ENCODE measurements around the gene PEX13. TPM values are rescaled to one million over a fixed set of nuclear protein-coding genes. Genes with fewer than 3 reads are reported as not detected.

The PEX13 gene, protein sequence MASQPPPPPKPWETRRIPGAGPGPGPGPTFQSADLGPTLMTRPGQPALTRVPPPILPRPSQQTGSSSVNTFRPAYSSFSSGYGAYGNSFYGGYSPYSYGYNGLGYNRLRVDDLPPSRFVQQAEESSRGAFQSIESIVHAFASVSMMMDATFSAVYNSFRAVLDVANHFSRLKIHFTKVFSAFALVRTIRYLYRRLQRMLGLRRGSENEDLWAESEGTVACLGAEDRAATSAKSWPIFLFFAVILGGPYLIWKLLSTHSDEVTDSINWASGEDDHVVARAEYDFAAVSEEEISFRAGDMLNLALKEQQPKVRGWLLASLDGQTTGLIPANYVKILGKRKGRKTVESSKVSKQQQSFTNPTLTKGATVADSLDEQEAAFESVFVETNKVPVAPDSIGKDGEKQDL
- total RNA-seq: 41.9 and 47.3 TPM in 2 replicates

DNA sequence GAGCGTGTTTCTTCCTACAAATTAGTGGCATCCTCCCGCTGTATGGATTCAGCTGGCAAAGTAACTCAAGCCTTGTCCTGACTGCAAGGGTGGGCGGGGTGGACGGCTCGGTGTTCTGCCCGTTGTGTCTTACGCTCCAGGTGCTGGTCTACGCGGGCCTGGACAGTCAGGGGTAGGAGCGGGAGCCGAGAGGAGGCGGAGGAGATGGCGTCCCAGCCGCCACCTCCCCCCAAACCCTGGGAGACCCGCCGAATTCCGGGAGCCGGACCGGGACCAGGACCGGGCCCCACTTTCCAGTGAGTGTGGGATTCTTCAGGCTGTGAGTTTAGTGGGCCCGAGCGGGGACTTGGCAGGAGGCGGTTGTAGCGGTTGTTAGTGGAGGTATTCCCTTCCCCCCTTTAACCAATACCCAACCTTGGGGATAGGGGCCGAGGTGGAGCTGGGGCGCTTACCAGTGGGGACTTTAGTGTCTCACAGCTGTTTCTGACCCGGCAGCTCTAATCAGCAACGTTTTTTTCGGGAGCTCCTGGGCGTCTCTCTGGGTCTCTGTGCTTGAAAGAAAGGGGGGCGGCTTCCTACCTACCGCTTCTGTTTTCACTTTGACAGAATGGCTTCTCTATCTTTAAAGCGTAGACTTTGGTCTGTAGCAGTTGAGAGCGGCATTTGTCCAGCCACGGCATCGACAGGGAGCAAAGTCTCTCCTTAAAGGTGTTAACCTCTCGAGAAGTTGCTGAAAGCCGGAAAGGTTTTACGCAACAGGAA lies at the start of gene PEX13, which contains the start of gene PUS10:
PEX13 (plus strand) TSS at position 165 of the 762 bp plus-strand sequence; CDS start at position 205, 40 bp downstream.
PUS10 (minus strand) TSS at position 700 of the 762 bp plus-strand sequence. CDS start 6,365 bp downstream, outside the sequence.

DNA sequence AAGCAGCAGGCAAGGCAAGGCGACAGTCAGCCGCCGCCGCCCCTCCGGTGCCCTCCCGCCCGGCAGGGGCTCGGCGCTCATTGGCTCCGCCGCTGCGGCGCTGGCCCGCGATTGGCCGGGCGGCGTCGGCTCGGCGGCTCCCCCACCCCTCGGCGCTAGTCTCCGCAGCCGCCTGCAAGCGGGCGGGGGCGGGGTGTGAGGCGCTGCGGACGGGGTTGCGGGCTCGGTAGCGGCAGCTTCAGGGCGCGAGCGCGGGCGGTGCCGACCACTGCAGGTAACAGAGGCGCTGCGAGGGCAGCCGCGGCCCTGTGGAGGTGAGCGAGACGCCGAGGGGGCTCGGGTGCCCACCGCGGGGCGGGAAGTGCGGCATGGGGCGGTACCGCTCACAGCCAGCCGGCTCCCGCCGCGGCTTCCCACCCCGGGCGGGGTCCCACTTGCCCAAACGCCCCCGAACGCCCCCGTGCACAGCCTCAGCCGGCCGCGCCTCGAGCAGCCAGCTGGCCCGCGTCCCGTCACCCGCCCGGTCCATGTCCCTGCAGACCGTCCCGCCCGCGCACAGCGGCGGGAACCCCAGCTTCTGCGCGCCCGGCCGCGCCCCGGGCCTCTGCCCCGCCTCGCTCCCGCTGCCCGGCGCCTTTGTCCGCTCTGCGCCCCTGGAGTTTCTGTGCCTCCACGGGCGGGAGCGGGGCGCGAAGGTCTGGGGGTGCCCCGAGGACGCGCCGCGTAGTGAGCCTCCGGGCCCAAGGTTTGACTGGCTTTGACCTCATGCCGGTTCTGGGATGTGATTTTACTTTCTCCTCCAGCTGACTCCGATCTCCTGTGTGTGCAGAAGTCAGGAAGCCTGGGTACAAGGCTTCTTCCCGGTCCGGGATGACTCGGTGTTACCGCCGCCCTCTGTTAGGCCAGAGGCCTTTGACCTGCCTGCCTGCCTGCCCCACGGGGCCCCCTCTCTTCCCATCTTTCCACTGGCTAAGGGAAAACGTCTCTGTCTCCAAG lies 48.5 kb downstream of the PEX13 start, which contains the start of gene SANBR:
SANBR (plus strand) TSS at position 158 of the 996 bp plus-strand sequence. CDS start 4,480 bp downstream, outside the sequence.

Small RNAs within 50 kb of the gene (small RNA-seq; reads per million reads assigned to genes)
- gene RNA5SP95: not detected

Other genes with a start within 250 kb of the PEX13 start
- gene REL, start 136.1 kb upstream of the PEX13 start, total RNA-seq: 11.6 and 12.4 TPM in 2 replicates
- 14.1 and 16.5 TPM in 2 replicates for gene PUS10, start 535 bp downstream of the PEX13 start, total RNA-seq
- gene SANBR, start 48.2 kb downstream of the PEX13 start, total RNA-seq: 26.3 and 29.8 TPM in 2 replicates
- gene C2orf74, start 144.5 kb downstream of the PEX13 start, total RNA-seq: 8.5 and 11.7 TPM in 2 replicates